Testis (tissue), 2 donors: ENCODE results near the gene AATF.

Experiments
- POLR2A ChIP-seq: fragments of 450-650 bp; IDR thresholded peaks from one replicate; pipeline ENCODE4 v1.6.1; 2017; ENCODE audit warnings: antibody characterized with exemption, mild to moderate bottlenecking, moderate library complexity
- TF ChIP-seq, protein P1 (sequence below), 3 experiments: fragments of 450-650 bp in 2 of 3; fragments of 200-600 bp in 1 of 3; sonication (generic) in 1 of 3; IDR thresholded peaks; one replicate each; pipeline ENCODE4 v1.5.1; 2016 to 2019; ENCODE audit warnings: antibody characterized with exemption in 3 of 3, mild to moderate bottlenecking in 2 of 3, moderate library complexity in 1 of 3

DNA sequence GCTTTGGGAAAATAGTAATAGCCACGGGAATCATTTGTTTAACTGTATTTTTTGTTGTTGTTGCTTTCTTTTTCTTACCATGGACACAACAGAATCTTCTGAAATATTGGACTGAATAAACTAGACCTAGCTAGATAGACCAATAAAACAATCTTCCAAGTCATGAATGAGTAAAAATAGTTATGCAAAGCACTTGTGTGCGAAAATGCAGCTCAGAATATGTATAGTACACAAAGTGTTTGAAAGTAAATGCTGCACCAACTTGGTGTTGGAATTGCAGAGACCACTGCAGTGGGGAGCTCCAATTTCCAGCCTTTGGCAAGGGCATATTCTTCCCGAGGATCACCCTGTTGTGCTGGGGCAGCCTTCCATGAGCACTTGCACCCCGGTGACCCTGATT lies 68.0 kb downstream of the AATF start:
- TF ChIP-seq POLR2A = no peak
- TF ChIP-seq, protein P1, sequence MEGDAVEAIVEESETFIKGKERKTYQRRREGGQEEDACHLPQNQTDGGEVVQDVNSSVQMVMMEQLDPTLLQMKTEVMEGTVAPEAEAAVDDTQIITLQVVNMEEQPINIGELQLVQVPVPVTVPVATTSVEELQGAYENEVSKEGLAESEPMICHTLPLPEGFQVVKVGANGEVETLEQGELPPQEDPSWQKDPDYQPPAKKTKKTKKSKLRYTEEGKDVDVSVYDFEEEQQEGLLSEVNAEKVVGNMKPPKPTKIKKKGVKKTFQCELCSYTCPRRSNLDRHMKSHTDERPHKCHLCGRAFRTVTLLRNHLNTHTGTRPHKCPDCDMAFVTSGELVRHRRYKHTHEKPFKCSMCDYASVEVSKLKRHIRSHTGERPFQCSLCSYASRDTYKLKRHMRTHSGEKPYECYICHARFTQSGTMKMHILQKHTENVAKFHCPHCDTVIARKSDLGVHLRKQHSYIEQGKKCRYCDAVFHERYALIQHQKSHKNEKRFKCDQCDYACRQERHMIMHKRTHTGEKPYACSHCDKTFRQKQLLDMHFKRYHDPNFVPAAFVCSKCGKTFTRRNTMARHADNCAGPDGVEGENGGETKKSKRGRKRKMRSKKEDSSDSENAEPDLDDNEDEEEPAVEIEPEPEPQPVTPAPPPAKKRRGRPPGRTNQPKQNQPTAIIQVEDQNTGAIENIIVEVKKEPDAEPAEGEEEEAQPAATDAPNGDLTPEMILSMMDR (IDR thresholded peaks at IDR 0.05) = no peak
